Stimulated activated naive CD4-positive, alpha-beta T cell (primary cell): Measurements from ENCODE around the gene RAB7A.
"Not testable (repeated sequence)": the region's sequence is repeated elsewhere in the genome, so short reads cannot be mapped to it uniquely, and the experiment has no call there.

ENCODE experiments used
- DNase-seq, 6 experiments: peaks; one replicate each; lab custom pipeline; 2025; lab: John Stamatoyannopoulos, UW

Gene RAB7A

GRCh38 chr3:128710816-128711433 lies 15.1 kb upstream of the RAB7A start:
- DNase-seq: no peak

- no peak for DNase-seq
These were observed 13.1 kb upstream of the RAB7A start for GRCh38 chr3:128712848-128713247.

GRCh38 chr3:128714887-128715491 lies 11.0 kb upstream of the RAB7A start:
- DNase-seq: peak in 4 of 6 experiments; percentile 9 to 46 (median 36)

GRCh38 chr3:128718892-128719291 lies 7.1 kb upstream of the RAB7A start:
- DNase-seq: not testable (repeated sequence)

- no peak for DNase-seq
These were observed 5.1 kb upstream of the RAB7A start for GRCh38 chr3:128720891-128721290.

GRCh38 chr3:128723477-128723876 lies 2.5 kb upstream of the RAB7A start:
- DNase-seq: no peak

GRCh38 chr3:128725547-128726022 lies 398 bp upstream of the RAB7A start:
- no peak for DNase-seq

GRCh38 chr3:128727059-128727458 lies 1.1 kb downstream of the RAB7A start:
- DNase-seq: no peak

- no peak for DNase-seq
These were observed 1.5 kb downstream of the RAB7A start for GRCh38 chr3:128727485-128727884.

- no peak for DNase-seq
These were observed 2.0 kb downstream of the RAB7A start for GRCh38 chr3:128727996-128728395.

- not testable (repeated sequence) for DNase-seq
These were observed 2.5 kb downstream of the RAB7A start for GRCh38 chr3:128728521-128728920.

GRCh38 chr3:128730471-128730870 lies 4.5 kb downstream of the RAB7A start:
- DNase-seq: no peak

- no peak for DNase-seq
These were observed 8.7 kb downstream of the RAB7A start for GRCh38 chr3:128734523-128735189.

- no peak for DNase-seq
These were observed 9.3 kb downstream of the RAB7A start for GRCh38 chr3:128735287-128735686.

- no peak for DNase-seq
These were observed 9.9 kb downstream of the RAB7A start for GRCh38 chr3:128735884-128736283.

- no peak for DNase-seq
These were observed 10.6 kb downstream of the RAB7A start for GRCh38 chr3:128736601-128737000.

GRCh38 chr3:128740621-128741020 lies 14.6 kb downstream of the RAB7A start:
- DNase-seq: no peak

GRCh38 chr3:128742821-128743594 lies 17.0 kb downstream of the RAB7A start:
- no peak for DNase-seq

GRCh38 chr3:128745742-128746141 lies 19.8 kb downstream of the RAB7A start:
- no peak for DNase-seq

GRCh38 chr3:128746881-128747280 lies 20.9 kb downstream of the RAB7A start:
- no peak for DNase-seq

GRCh38 chr3:128748557-128748956 lies 22.6 kb downstream of the RAB7A start:
- DNase-seq: no peak

GRCh38 chr3:128749035-128749434 lies 23.1 kb downstream of the RAB7A start:
- DNase-seq: no peak
